ENCODE data around the gene HPS3. TPM values are rescaled to one million over a fixed set of nuclear protein-coding genes. Genes with fewer than 3 reads are reported as not detected.
"Not testable (repeated sequence)": the region's sequence is repeated elsewhere in the genome, so short reads cannot be mapped to it uniquely, and the experiment has no call there.

The HPS3 gene
- total RNA-seq, 1 donor from 2014 or later = 17.4 TPM

GRCh38 chr3:149090907-149091306, 38.5 kb upstream of the HPS3 start:
- Mint-ChIP-seq H3K27ac (ENCODE audit: unreplicated experiment) (no peak overlapping the region), H3K27me3 (ENCODE audit: low read depth) (no peaks in the 10 kb centered on the region), H3K36me3 (ENCODE audit: low read depth) (peaks cover 2% of the 10 kb centered on the region), H3K4me3 (no peak overlapping the region), H3K4me1 (no peaks in the 10 kb centered on the region), H3K9me3 (peaks cover 3% of the 10 kb centered on the region)
- DNase-seq (ENCODE audit: low read depth, low spot score) = no peak
- no peak for TF ChIP-seq CTCF (conservative IDR thresholded peaks at IDR 0.05)

- H3K27me3 Mint-ChIP-seq (ENCODE audit: low read depth) = no peaks in the 10 kb centered on the region
- H3K4me1 Mint-ChIP-seq = no peaks in the 10 kb centered on the region
- H3K27ac Mint-ChIP-seq (ENCODE audit: unreplicated experiment) = no peak overlapping the region
- H3K36me3 Mint-ChIP-seq (ENCODE audit: low read depth) = peaks cover 2% of the 10 kb centered on the region
- no peak overlapping the region for H3K4me3 Mint-ChIP-seq
- TF ChIP-seq CTCF (conservative IDR thresholded peaks at IDR 0.05) = no peak
- DNase-seq (ENCODE audit: low read depth, low spot score) = no peak
- H3K9me3 Mint-ChIP-seq = no peaks in the 10 kb centered on the region
Observed at GRCh38 chr3:149091983-149092382, 37.5 kb upstream of the HPS3 start.

DNA sequence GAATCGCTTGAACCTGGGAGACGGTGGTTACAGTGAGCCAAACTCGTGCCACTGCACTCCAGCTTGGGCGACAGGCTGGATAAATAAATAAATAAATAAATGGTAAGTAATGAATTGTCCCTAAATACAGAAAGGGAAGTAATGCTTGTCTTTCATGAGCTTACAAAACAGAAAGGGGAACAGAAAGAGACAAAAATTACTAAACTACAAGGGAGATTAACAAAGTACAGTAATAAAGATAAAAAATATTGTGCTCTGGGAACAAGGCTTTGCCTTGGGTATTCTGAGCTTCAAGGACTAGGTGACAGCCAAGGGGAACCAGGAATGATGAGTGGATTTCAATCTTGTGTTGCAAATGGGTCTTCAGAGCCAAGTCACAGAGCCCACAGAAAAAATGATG, 34.0 kb upstream of the HPS3 start:
- no peak overlapping the region for H3K27ac Mint-ChIP-seq (ENCODE audit: unreplicated experiment)
- H3K9me3 Mint-ChIP-seq = no peaks in the 10 kb centered on the region
- no peak for DNase-seq (ENCODE audit: low read depth, low spot score)
- no peak overlapping the region for H3K4me3 Mint-ChIP-seq
- H3K4me1 Mint-ChIP-seq = no peaks in the 10 kb centered on the region
- H3K36me3 Mint-ChIP-seq (ENCODE audit: low read depth) = peaks cover 3% of the 10 kb centered on the region
- no peaks in the 10 kb centered on the region for H3K27me3 Mint-ChIP-seq (ENCODE audit: low read depth)
- no peak for TF ChIP-seq CTCF (conservative IDR thresholded peaks at IDR 0.05)

DNA sequence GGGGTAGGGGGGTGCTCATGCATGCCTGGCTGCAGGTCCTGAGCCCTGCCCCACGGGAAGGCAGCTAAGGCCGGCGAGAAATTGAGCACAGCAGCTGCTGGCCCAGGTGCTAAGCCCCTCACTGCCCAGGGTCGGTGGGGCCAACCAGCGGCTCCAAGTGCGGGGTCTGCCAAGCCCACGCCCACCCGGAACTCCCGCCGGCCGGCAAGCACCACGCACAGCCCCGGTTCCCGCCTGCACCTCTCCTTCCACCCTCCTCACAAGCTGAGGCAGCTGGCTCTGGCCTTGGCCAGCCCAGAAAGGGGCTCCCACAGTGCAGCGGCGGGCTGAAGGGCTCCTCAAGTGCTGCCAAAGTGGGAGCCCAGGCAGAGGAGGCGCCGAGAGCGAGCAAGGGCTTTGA, 31.5 kb upstream of the HPS3 start:
- not testable (repeated sequence) for H3K4me3 Mint-ChIP-seq; H3K27me3 Mint-ChIP-seq (ENCODE audit: low read depth)

DNA sequence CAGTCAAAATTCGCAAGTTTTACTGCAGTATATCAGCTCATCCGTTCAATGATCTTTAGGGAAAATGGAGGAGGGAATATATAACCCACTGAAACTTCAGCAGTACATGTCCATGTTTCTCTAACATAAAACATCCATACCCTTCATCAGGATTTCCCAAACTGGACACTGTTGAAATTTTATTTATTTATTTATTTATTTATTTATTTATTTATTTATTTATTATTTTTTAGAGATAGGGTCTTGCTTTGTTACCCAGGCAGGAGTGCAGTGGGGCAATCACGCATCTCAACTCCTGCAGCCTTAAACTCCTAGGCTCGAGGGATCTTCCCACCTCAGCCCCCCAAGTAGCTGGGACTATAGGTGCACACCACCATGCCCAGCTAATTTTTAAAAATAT, 28.3 kb upstream of the HPS3 start:
- Mint-ChIP-seq H3K36me3 (ENCODE audit: low read depth) (peaks cover 6% of the 10 kb centered on the region), H3K4me3 (no peak overlapping the region), H3K9me3 (peaks cover 11% of the 10 kb centered on the region), H3K4me1 (no peaks in the 10 kb centered on the region), H3K27ac (ENCODE audit: unreplicated experiment) (no peak overlapping the region), H3K27me3 (ENCODE audit: low read depth) (no peaks in the 10 kb centered on the region)
- no peak for DNase-seq (ENCODE audit: low read depth, low spot score)
- no peak for TF ChIP-seq CTCF (conservative IDR thresholded peaks at IDR 0.05)

More for the DNA sequence above, 31.5 kb upstream of the HPS3 start:
- H3K9me3 Mint-ChIP-seq; H3K36me3 Mint-ChIP-seq (ENCODE audit: low read depth); DNase-seq (ENCODE audit: low read depth, low spot score); H3K27ac Mint-ChIP-seq (ENCODE audit: unreplicated experiment); H3K4me1 Mint-ChIP-seq: not testable (repeated sequence)

DNA sequence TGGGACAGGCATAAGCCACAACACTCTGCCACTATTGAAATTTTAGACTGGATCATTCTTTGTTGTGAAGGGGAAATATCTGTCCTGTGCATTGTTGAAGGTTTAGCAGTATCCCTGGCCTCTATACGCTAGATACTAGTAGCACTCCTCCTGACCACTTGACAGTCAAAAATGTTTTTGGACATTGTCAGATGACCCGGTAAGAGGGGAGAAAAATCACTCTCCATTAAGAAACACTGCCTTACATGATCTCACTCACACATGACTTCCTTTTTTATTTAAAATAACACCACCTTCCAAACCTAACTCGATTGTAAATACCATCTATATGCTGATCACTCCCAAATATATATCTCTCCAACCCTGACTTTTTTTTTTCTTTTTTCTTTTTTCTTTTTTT, 27.8 kb upstream of the HPS3 start:
- peaks cover 14% of the 10 kb centered on the region for H3K9me3 Mint-ChIP-seq
- H3K27ac Mint-ChIP-seq (ENCODE audit: unreplicated experiment) = no peak overlapping the region
- no peak for TF ChIP-seq CTCF (conservative IDR thresholded peaks at IDR 0.05)
- H3K27me3 Mint-ChIP-seq (ENCODE audit: low read depth) = no peaks in the 10 kb centered on the region
- no peaks in the 10 kb centered on the region for H3K4me1 Mint-ChIP-seq
- H3K36me3 Mint-ChIP-seq (ENCODE audit: low read depth) = peaks cover 7% of the 10 kb centered on the region
- H3K4me3 Mint-ChIP-seq = no peak overlapping the region
- no peak for DNase-seq (ENCODE audit: low read depth, low spot score)

Measured in neural crest cell (in vitro differentiated cells).